ENCODE data around the gene BIRC7.

Gene BIRC7

GRCh38 chr20:63249891-63250290 lies 14.2 kb downstream of the BIRC7 start:
- DNase-seq = no peak

GRCh38 chr20:63251350-63251749 lies 15.6 kb downstream of the BIRC7 start:
- peak in 1 of 2 experiments; percentile 41 for DNase-seq

GRCh38 chr20:63252284-63252711 lies 16.6 kb downstream of the BIRC7 start:
- DNase-seq = no peak

GRCh38 chr20:63253065-63253437 lies 17.3 kb downstream of the BIRC7 start:
- no peak for DNase-seq

GRCh38 chr20:63253438-63254231 lies 17.9 kb downstream of the BIRC7 start:
- DNase-seq = no peak

GRCh38 chr20:63254232-63254605 lies 18.5 kb downstream of the BIRC7 start, which contains the start of gene NKAIN4:
TSS of gene NKAIN4 (minus strand) at chr20:63254463. CDS start at chr20:63254450, 13 bp downstream.
- no peak for DNase-seq

- DNase-seq = no peak
These were observed 19.1 kb downstream of the BIRC7 start for GRCh38 chr20:63254606-63255384.

- no peak for DNase-seq
These were observed 20.4 kb downstream of the BIRC7 start for GRCh38 chr20:63255931-63256704.

GRCh38 chr20:63256954-63257353 lies 21.2 kb downstream of the BIRC7 start:
- DNase-seq = no peak

GRCh38 chr20:63257629-63258028 lies 21.9 kb downstream of the BIRC7 start:
- no peak for DNase-seq

- no peak for DNase-seq
These were observed 23.1 kb downstream of the BIRC7 start for GRCh38 chr20:63258781-63259180.

GRCh38 chr20:63259734-63260460 lies 24.2 kb downstream of the BIRC7 start:
- DNase-seq = no peak

- no peak for DNase-seq
These were observed 24.8 kb downstream of the BIRC7 start for GRCh38 chr20:63260521-63260920.

- no peak for DNase-seq
These were observed 25.5 kb downstream of the BIRC7 start for GRCh38 chr20:63261060-63261794.

GRCh38 chr20:63261795-63262528 lies 26.3 kb downstream of the BIRC7 start:
- DNase-seq = no peak

GRCh38 chr20:63262836-63263235 lies 27.1 kb downstream of the BIRC7 start:
- DNase-seq = no peak

GRCh38 chr20:63264000-63264399 lies 28.3 kb downstream of the BIRC7 start:
- DNase-seq = no peak

GRCh38 chr20:63264519-63264918 lies 28.8 kb downstream of the BIRC7 start:
- no peak for DNase-seq

- DNase-seq = no peak
These were observed 30.3 kb downstream of the BIRC7 start for GRCh38 chr20:63265891-63266515.

GRCh38 chr20:63267691-63268090 lies 32.0 kb downstream of the BIRC7 start:
- no peak for DNase-seq

- no peak for DNase-seq
These were observed 32.6 kb downstream of the BIRC7 start for GRCh38 chr20:63268256-63268655.

All from SHP77 (cell line).